Loucy (cell line): ENCODE measurements around the gene ARID1B.
"Not testable (repeated sequence)": the region's sequence is repeated elsewhere in the genome, so short reads cannot be mapped to it uniquely, and the experiment has no call there.

Experiments
- H2AFZ ChIP-seq: fragments of 200-600 bp; sonication (generic); 2 replicates; pipeline ENCODE4 v1.6.0; 2016; ENCODE audit warnings: antibody characterized with exemption, mild to moderate bottlenecking, low read length, moderate library complexity
- H3F3A ChIP-seq: fragments of 200-600 bp; 2 replicates; pipeline ENCODE4 v1.6.0; 2016; ENCODE audit warnings: antibody characterized with exemption, low read depth, mild to moderate bottlenecking
- H3K27me3 ChIP-seq: fragments of 200-600 bp; sonication (generic); 2 replicates; pipeline ENCODE4 v1.6.1; 2014; ENCODE audit warnings: low read length, mild to moderate bottlenecking; ENCODE audit not compliant: insufficient read depth, poor library complexity, severe bottlenecking
- H3K36me3 ChIP-seq: fragments of 200-600 bp; sonication (generic); 2 replicates; pipeline ENCODE4 v1.6.1; 2016; ENCODE audit warnings: low read length; ENCODE audit not compliant: insufficient read depth
- H3K4me1 ChIP-seq: fragments of 200-600 bp; sonication (generic); 2 replicates; pipeline ENCODE4 v1.5.1; 2014; ENCODE audit warnings: low read length, mild to moderate bottlenecking; ENCODE audit not compliant: insufficient read depth, poor library complexity, severe bottlenecking
- H3K4me2 ChIP-seq: fragments of 200-600 bp; sonication (generic); 2 replicates; pipeline ENCODE4 v1.6.0; 2014; ENCODE audit warnings: antibody characterized with exemption, low read length, low read depth, mild to moderate bottlenecking; ENCODE audit not compliant: poor library complexity, severe bottlenecking
- H3K4me3 ChIP-seq: fragments of 200-600 bp; sonication (generic); 2 replicates; pipeline ENCODE4 v1.5.1; 2014; ENCODE audit warnings: low read length, mild to moderate bottlenecking, mixed read lengths; ENCODE audit not compliant: poor library complexity, severe bottlenecking
- H3K79me2 ChIP-seq: fragments of 200-600 bp; sonication (generic); 2 replicates; pipeline ENCODE4 v1.6.1; 2014; ENCODE audit warnings: low read length; ENCODE audit not compliant: insufficient read depth
- H3K9ac ChIP-seq: fragments of 200-600 bp; sonication (generic); 2 replicates; pipeline ENCODE4 v1.6.0; 2014; ENCODE audit warnings: mild to moderate bottlenecking, low read depth, low read length, moderate library complexity; ENCODE audit not compliant: poor library complexity, severe bottlenecking
- H3K9me2 ChIP-seq: fragments of 200-600 bp; sonication (generic); replicated peaks from 2 replicates; pipeline ENCODE4 v1.6.1; 2016; ENCODE audit warnings: low read depth, low read length, mixed read lengths
- H3K9me3 ChIP-seq: fragments of 200-600 bp; sonication (generic); 2 replicates; pipeline ENCODE4 v1.6.1; 2014; ENCODE audit warnings: mild to moderate bottlenecking, antibody characterized with exemption, low read length, low read depth; ENCODE audit not compliant: insufficient read depth
- H4K20me1 ChIP-seq: fragments of 200-600 bp; sonication (generic); 2 replicates; pipeline ENCODE4 v1.6.0; 2014; ENCODE audit warnings: antibody characterized with exemption, low read length, mild to moderate bottlenecking; ENCODE audit not compliant: insufficient read depth, poor library complexity, severe bottlenecking
- CTCF ChIP-seq: fragments of 200-600 bp; sonication (generic); conservative IDR thresholded peaks from 2 replicates; pipeline ENCODE4 v1.5.1; 2014; ENCODE audit warnings: mild to moderate bottlenecking, antibody characterized with exemption, low read length
- EZH2phosphoT487 ChIP-seq: fragments of 200-600 bp; IDR thresholded peaks from 2 replicates; pipeline ENCODE4 v1.6.1; 2018; ENCODE audit warnings: antibody characterized with exemption, mild to moderate bottlenecking, moderate library complexity, borderline replicate concordance

The ARID1B gene

GRCh38 chr6:157145656-157146285 is 368.6 kb downstream of the ARID1B start:
- no peaks in the 10 kb centered on the region for H4K20me1 ChIP-seq
- H3F3A ChIP-seq, result no peaks in the 10 kb centered on the region
- H3K36me3 ChIP-seq, result peaks cover 52% of the 10 kb centered on the region; the same call in 1 of the 2 replicates
- H3K9me3 ChIP-seq, result no peaks in the 10 kb centered on the region
- H3K4me1 ChIP-seq, result no peaks in the 10 kb centered on the region
- no peak overlapping the region for H3K9ac ChIP-seq
- no peak for TF ChIP-seq CTCF
- TF ChIP-seq EZH2phosphoT487, result no peak
- H3K4me3 ChIP-seq, result no peak overlapping the region
- H3K4me2 ChIP-seq, result no peak overlapping the region
- no peaks in the 10 kb centered on the region for H3K79me2 ChIP-seq
- no peaks in the 10 kb centered on the region for H3K9me2 ChIP-seq
- H2AFZ ChIP-seq, result no peak overlapping the region
- no peaks in the 10 kb centered on the region for H3K27me3 ChIP-seq

GRCh38 chr6:157147054-157148026 is 370.2 kb downstream of the ARID1B start:
- not testable (repeated sequence) for H4K20me1 ChIP-seq, H3K9me2 ChIP-seq, H3K9ac ChIP-seq, H3K79me2 ChIP-seq, H3K4me2 ChIP-seq, H3K9me3 ChIP-seq, H3F3A ChIP-seq, H3K4me1 ChIP-seq, H2AFZ ChIP-seq, H3K27me3 ChIP-seq, H3K4me3 ChIP-seq
- H3K36me3 ChIP-seq, result peaks cover 53% of the 10 kb centered on the region; the same call in 1 of the 2 replicates

- Histone ChIP-seq H3K9me2 (no peaks in the 10 kb centered on the region), H3K9me3 (no peaks in the 10 kb centered on the region), H4K20me1 (no peaks in the 10 kb centered on the region), H3K27me3 (no peaks in the 10 kb centered on the region), H2AFZ (no peak overlapping the region), H3K4me3 (no peak overlapping the region), H3K79me2 (no peaks in the 10 kb centered on the region), H3K9ac (no peak overlapping the region), H3F3A (no peaks in the 10 kb centered on the region), H3K4me2 (no peak overlapping the region), H3K4me1 (no peaks in the 10 kb centered on the region), H3K36me3 (peaks cover 53% of the 10 kb centered on the region; the same call in 1 of the 2 replicates)
- TF ChIP-seq EZH2phosphoT487, result no peak
- TF ChIP-seq CTCF, result no peak
Measured at GRCh38 chr6:157148391-157149323, 371.5 kb downstream of the ARID1B start.
